Right lobe of liver (tissue), 6 donors: ENCODE data around the gene OCRL. TPM values are rescaled to one million over a fixed set of nuclear protein-coding genes. Genes with fewer than 3 reads are reported as not detected.
A peak's percentile ranks its signal among the peaks of the same experiment; 100 is the strongest.

Source experiments
- ATAC-seq, 4 donors: fragments of 200-7000 bp; cut with Tn5 transposase; one replicate each; pipeline ENCODE4 v1.9.1; 2020; ENCODE audit warnings: mild to moderate bottlenecking in 4 of 4, moderate library complexity in 4 of 4
- DNase-seq, 3 donors: peaks; one replicate each; pipeline ENCODE4 v3.0.0-alpha.2; 2020
- H3K27ac ChIP-seq, 3 donors: fragments of 200-600 bp; one replicate each; pipeline ENCODE4 v1.8.0; 2022
- H3K27me3 ChIP-seq, 2 donors: fragments of 200-600 bp; one replicate each; pipeline ENCODE4 v1.8.0; 2022
- H3K36me3 ChIP-seq, 4 donors: fragments of 200-600 bp; sonication (generic) in 1 of 4; one replicate each; pipeline versions ENCODE4 v1.5.1 to v1.8.0; 2017 to 2022; ENCODE audit warnings: control low read depth in 1 of 4
- H3K4me1 ChIP-seq, 4 donors: fragments of 200-600 bp; sonication (generic) in 1 of 4; one replicate each; pipeline versions ENCODE4 v1.5.1 to v1.8.0; 2017 to 2022; ENCODE audit warnings: control low read depth in 1 of 4
- H3K4me3 ChIP-seq, 3 donors: fragments of 200-600 bp; one replicate each; pipeline ENCODE4 v1.8.0; 2022
- H3K9me3 ChIP-seq, 4 donors: fragments of 200-600 bp; sonication (generic) in 1 of 4; one replicate each; pipeline versions ENCODE4 v1.5.1 to v1.8.0; 2017 to 2022; ENCODE audit warnings: control low read depth in 1 of 4
- POLR2A ChIP-seq: fragments of 450-650 bp; IDR thresholded peaks from one replicate; pipeline ENCODE4 v1.6.1; 2017; ENCODE audit warnings: antibody characterized with exemption, mild to moderate bottlenecking
- WGBS: methylation state at CpG from one replicate; pipeline ENCODE4 v1.1.6; 2018; ENCODE audit warnings: low coverage, low lambda C conversion rate; ENCODE audit not compliant: insufficient coverage; ENCODE audit errors: missing lambda C conversion rate; 5-methylcytosine and 5-hydroxymethylcytosine counted together
- intact Hi-C, 2 donors: fragments of 100-400 bp; cut with DNase I; formaldehyde crosslinking; loops; one replicate each; pipeline versions ENCODE4 v1.11.2 to v1.14.1; 2022
- total RNA-seq, 6 experiments: library from RNA; depleted of rRNA in 2 of 6; stranded (reverse); fragments of >200 nt in 2 of 6; fragmentation: NEBNext Ultra II Directional in 3 of 6; extraction: Animal tissue kit (Norgen Biotek cat#: 25700) in 3 of 6; gene quantifications; one replicate each; pipeline versions ENCODE4 v1.1.0 to v1.2.4, GENCODE V29; 2016 to 2023
- TF ChIP-seq, protein P1 (sequence below), 4 donors: fragments of 200-600 bp in 3 of 4; fragments of 450-650 bp in 1 of 4; IDR thresholded peaks; one replicate each; pipeline versions ENCODE4 v1.5.1 to v1.8.0; 2016 to 2022; ENCODE audit warnings: antibody characterized with exemption in 4 of 4, mild to moderate bottlenecking in 2 of 4
- donor health status: DM: no; HTN: yes; CAD: no.
- donor health status: DM: no; HTN: no; CAD: no.
- donor health status: DM: no; HTN: no; CAD: no.
- donor health status: DM: no; HTN: yes; CAD: no.
- donor health status: DM: no; HTN: yes; CAD: no.

The OCRL gene
- total RNA-seq, 6 experiments from 2014 or later: 7.6 to 11.4 (median 8.8) TPM

DNA sequence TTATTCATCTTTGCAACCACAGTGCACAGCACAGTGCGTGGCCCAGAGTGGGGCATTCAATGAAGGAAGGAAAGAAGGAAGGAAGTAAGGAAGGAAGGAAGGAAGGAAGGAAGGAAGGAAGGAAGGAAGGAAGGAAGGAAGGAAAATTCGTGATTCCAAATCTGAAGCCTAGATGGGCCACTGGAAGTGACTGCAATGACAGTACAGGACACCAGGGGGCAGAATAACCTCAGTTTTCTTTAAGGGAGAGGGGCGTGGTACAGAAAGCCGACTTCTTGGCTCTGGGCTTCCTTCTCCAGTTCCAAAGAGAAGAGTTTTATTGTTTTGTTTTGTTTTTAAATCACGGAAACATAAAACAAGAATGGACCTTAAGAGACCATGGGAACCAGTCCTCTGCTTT is 66.9 kb downstream of the OCRL start:
- ATAC-seq (peak; percentile 72 to 80 (median 76)), DNase-seq (no peak)
- Histone ChIP-seq H3K4me1 (no peaks in the 10 kb centered on the region), H3K27ac (no peak overlapping the region), H3K9me3 (no peaks in the 10 kb centered on the region), H3K36me3 (no peaks in the 10 kb centered on the region), H3K27me3 (no peaks in the 10 kb centered on the region), H3K4me3 (no peak overlapping the region)
- no peak for TF ChIP-seq POLR2A
- TF ChIP-seq, protein P1, sequence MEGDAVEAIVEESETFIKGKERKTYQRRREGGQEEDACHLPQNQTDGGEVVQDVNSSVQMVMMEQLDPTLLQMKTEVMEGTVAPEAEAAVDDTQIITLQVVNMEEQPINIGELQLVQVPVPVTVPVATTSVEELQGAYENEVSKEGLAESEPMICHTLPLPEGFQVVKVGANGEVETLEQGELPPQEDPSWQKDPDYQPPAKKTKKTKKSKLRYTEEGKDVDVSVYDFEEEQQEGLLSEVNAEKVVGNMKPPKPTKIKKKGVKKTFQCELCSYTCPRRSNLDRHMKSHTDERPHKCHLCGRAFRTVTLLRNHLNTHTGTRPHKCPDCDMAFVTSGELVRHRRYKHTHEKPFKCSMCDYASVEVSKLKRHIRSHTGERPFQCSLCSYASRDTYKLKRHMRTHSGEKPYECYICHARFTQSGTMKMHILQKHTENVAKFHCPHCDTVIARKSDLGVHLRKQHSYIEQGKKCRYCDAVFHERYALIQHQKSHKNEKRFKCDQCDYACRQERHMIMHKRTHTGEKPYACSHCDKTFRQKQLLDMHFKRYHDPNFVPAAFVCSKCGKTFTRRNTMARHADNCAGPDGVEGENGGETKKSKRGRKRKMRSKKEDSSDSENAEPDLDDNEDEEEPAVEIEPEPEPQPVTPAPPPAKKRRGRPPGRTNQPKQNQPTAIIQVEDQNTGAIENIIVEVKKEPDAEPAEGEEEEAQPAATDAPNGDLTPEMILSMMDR (IDR thresholded peaks at IDR 0.05): peak; percentile 71 to 84 (median 78)
- intact Hi-C loops: no loop called here
- WGBS: 2% methylated on average over 5 of the region's 5 CpGs

DNA sequence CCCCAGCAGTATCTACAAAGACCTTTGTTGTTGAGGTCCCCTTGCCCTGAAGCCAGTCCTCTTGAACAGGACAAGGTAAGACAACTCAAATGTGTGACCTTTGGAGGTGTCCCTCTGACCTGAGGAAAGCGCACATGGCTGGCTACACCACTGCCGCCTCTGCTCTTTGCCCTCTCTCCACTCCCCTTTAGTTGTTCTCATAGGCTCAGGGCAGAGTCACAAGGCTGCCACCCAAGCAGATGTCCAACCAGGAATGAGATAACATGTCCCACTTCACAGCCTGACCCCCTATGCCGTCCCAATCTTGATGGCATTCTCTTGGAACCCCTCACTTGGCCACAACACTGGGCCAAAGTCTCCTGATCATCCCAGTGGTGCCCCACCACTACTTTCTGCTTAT is 68.4 kb downstream of the OCRL start:
- H3K27ac ChIP-seq: no peak overlapping the region
- TF ChIP-seq, protein P1 (IDR thresholded peaks at IDR 0.05): no peak
- no peak for TF ChIP-seq POLR2A
- no peak for DNase-seq
- H3K9me3 ChIP-seq: no peaks in the 10 kb centered on the region
- intact Hi-C loops: no loop called here
- no peak overlapping the region for H3K4me3 ChIP-seq
- H3K27me3 ChIP-seq: no peaks in the 10 kb centered on the region
- WGBS: 76% methylated on average over 3 of the region's 3 CpGs
- no peak for ATAC-seq
- H3K4me1 ChIP-seq: no peaks in the 10 kb centered on the region
- no peaks in the 10 kb centered on the region for H3K36me3 ChIP-seq

DNA sequence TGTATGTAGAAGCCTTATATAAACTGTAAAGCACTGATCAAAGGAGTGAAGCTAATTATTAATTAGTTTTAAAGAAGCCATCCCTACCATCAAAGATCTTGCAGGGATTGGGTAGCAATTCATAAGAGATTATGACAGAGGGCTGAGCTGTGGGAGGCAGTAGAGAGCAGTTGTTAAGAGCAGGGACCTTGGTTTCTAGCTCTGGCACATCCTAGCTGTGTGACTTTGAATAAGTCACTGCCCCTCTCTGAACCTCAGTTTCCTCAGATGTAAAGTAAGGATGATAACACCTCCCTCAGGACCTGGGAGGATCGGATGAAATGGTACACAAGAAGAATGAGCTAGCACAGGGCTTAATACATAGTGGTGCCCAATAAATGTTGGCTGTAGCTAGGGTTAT is 69.3 kb downstream of the OCRL start:
- TF ChIP-seq, protein P1 (IDR thresholded peaks at IDR 0.05): peak in 1 of 4 donors; percentile 7
- no peak for TF ChIP-seq POLR2A
- Histone ChIP-seq H3K27ac (no peak overlapping the region), H3K9me3 (no peaks in the 10 kb centered on the region), H3K36me3 (no peaks in the 10 kb centered on the region), H3K4me1 (no peaks in the 10 kb centered on the region), H3K27me3 (no peaks in the 10 kb centered on the region), H3K4me3 (no peak overlapping the region)
- intact Hi-C loops: no loop called here
- WGBS: 50% methylated on average over 1 of the region's 1 CpG
- ATAC-seq (no peak), DNase-seq (no peak)

DNA sequence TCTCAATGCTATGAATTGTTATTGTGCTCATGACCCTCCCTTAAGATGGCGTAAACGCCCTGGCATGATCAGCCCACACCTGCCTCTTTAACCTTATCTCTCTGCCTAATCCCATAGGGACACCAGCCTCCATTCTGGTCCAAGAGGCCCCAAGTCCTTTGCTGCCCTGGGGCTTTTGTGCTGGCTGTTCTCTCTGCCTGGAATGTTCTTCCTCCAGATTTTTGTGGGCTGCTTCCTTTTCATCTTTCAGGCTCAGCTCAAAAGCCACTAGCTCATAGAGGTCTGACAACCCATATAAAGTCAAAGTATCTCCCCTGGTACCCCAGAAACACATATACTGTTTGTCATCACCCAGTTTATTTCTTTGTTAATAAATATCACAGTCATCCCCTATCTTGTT is 72.3 kb downstream of the OCRL start:
- Histone ChIP-seq H3K4me3 (no peak overlapping the region), H3K27ac (no peak overlapping the region), H3K36me3 (no peaks in the 10 kb centered on the region), H3K27me3 (no peaks in the 10 kb centered on the region), H3K4me1 (no peaks in the 10 kb centered on the region), H3K9me3 (no peaks in the 10 kb centered on the region)
- ATAC-seq (no peak), DNase-seq (no peak)
- no CpG with 5 or more reads among the region's 2 CpGs for WGBS
- no peak for TF ChIP-seq POLR2A
- TF ChIP-seq, protein P1 (IDR thresholded peaks at IDR 0.05): no peak
- intact Hi-C loops: loop anchor here in 1 of 2 donors (10.0 kb wide), 1 partner anchor 222 kb away; no protein-coding TSS in a partner anchor

DNA sequence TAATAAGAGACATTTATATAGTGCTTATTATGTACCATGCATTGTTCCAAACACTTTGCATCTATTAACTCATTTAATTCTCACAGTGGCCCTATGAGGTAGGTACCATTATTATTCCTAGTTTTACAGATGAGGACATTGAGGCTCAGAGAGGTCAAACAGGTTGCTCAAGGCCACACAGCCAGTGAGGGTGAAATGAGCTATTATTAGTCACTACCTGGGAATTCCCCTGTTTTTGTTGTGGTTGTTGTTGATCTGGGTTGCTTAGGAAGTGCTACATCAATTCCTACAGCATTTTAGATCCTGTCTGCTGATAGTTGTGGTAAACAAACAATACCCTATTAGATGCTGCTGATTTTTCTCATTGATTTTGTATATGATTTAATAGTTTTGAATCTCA is 73.5 kb downstream of the OCRL start:
- DNase-seq (no peak), ATAC-seq (no peak)
- H3K27ac ChIP-seq: no peak overlapping the region
- H3K9me3 ChIP-seq: no peaks in the 10 kb centered on the region
- TF ChIP-seq, protein P1 (IDR thresholded peaks at IDR 0.05): no peak
- no peak for TF ChIP-seq POLR2A
- H3K36me3 ChIP-seq: no peaks in the 10 kb centered on the region
- no peak overlapping the region for H3K4me3 ChIP-seq
- intact Hi-C loops: loop anchor here in 1 of 2 donors (10.0 kb wide), 1 partner anchor 221 kb away; no protein-coding TSS in a partner anchor
- no peaks in the 10 kb centered on the region for H3K27me3 ChIP-seq
- no peaks in the 10 kb centered on the region for H3K4me1 ChIP-seq
